K562 (cell line): Measurements from ENCODE around the gene SSU72.

Source experiments
- DNMT1 ChIP-seq: fragments of 450-650 bp; IDR thresholded peaks from 2 replicates; pipeline ENCODE4 v1.6.1; 2016; ENCODE audit warnings: antibody characterized with exemption, mild to moderate bottlenecking
- KLF13 ChIP-seq: fragments of 450-650 bp; IDR thresholded peaks from 2 replicates; pipeline ENCODE4 v1.6.1; 2016; ENCODE audit warnings: missing genetic modification characterization, low read depth, mild to moderate bottlenecking, missing compliant biosample characterization, moderate library complexity, borderline replicate concordance
- NFE2 ChIP-seq: IDR thresholded peaks from 2 replicates; pipeline ENCODE4 v1.6.1; 2014; ENCODE audit warnings: antibody characterized with exemption, low read depth
- PCBP2 ChIP-seq: fragments of 200-400 bp; formaldehyde crosslinking; IDR thresholded peaks from 2 replicates; pipeline ENCODE4 v1.6.1; 2018; ENCODE audit warnings: low read length, low read depth, mild to moderate bottlenecking, moderate library complexity; ENCODE audit not compliant: poor library complexity, severe bottlenecking
- SMAD3 ChIP-seq: fragments of 450-650 bp; formaldehyde crosslinking; conservative IDR thresholded peaks from 2 replicates; pipeline ENCODE4 v1.4.0; 2020; ENCODE audit warnings: mild to moderate bottlenecking
- THRAP3 ChIP-seq: fragments of 450-650 bp; IDR thresholded peaks from 2 replicates; pipeline ENCODE4 v1.6.1; 2016; ENCODE audit warnings: mild to moderate bottlenecking, inconsistent platforms, borderline replicate concordance
- ZBTB1 ChIP-seq: sonication (generic); formaldehyde crosslinking; IDR thresholded peaks from 2 replicates; pipeline ENCODE4 v1.8.1; 2023; ENCODE audit warnings: missing genetic modification reagents, low read depth, mild to moderate bottlenecking, borderline replicate concordance
- TF ChIP-seq, protein P1 (sequence below), 3 experiments: IDR thresholded peaks in 2 of 3; conservative IDR thresholded peaks in 1 of 3; 2 replicates each; pipeline ENCODE4 v1.5.1; 2011 to 2012; ENCODE audit warnings: low read length in 3 of 3, mild to moderate bottlenecking in 3 of 3, control low read depth in 2 of 3, improper control_type of control experiment in 1 of 3, inconsistent platforms in 1 of 3, low read depth in 1 of 3, mixed read lengths in 1 of 3, moderate library complexity in 1 of 3; ENCODE audit not compliant: insufficient read depth in 2 of 3
- TF ChIP-seq, protein P2 (sequence below), 2 experiments: IDR thresholded peaks; 2 replicates each; pipeline ENCODE4 v1.6.1; 2011; ENCODE audit warnings: borderline replicate concordance in 1 of 2, control low read depth in 1 of 2, low read depth in 1 of 2, low read length in 1 of 2, mild to moderate bottlenecking in 1 of 2, mixed read lengths in 1 of 2, moderate library complexity in 1 of 2; ENCODE audit not compliant: insufficient read depth in 1 of 2, insufficient read length in 1 of 2, poor library complexity in 1 of 2, severe bottlenecking in 1 of 2; ENCODE audit errors: extremely low read depth in 1 of 2

DNA sequence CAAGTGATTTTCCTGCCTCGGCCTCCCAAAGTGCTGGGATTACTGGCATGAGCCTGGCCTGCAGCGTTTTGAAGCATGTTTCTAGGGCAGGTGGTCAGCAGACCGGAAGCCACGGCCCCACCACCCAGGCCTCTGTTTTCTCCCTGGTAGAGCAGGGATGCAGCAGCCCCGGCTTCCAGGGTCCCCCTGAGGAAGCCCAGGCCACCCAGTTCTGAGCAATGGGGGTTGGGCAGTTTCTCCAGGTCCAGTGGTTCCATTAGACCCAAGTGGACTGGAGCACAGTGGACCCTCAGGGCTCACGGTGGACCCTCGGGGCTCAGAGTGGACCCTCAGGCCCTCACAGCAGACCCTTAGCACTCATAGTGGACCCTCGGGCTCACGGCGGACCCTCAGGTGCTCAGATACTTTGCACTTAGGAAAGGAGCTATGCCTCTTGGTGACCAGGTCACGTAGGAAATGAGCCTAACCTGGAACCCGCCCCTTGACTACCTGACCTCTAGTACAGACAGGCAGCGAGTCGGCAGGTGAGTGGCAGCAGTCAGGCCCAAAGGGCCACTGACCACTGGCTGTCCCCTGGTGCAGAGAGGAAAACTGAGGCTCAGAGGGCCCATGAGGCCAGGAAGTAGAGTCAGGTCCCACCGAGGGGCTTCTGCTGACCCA lies 29.8 kb upstream of the SSU72 start:
- TF ChIP-seq DNMT1 (no peak), THRAP3 (no peak), ZBTB1 (CRISPR knock-in tag) (no peak), NFE2 (no peak), SMAD3 (CRISPR knock-in tag) (no peak), KLF13 (tag) (no peak), PCBP2 (no peak)
- TF ChIP-seq, protein P1, sequence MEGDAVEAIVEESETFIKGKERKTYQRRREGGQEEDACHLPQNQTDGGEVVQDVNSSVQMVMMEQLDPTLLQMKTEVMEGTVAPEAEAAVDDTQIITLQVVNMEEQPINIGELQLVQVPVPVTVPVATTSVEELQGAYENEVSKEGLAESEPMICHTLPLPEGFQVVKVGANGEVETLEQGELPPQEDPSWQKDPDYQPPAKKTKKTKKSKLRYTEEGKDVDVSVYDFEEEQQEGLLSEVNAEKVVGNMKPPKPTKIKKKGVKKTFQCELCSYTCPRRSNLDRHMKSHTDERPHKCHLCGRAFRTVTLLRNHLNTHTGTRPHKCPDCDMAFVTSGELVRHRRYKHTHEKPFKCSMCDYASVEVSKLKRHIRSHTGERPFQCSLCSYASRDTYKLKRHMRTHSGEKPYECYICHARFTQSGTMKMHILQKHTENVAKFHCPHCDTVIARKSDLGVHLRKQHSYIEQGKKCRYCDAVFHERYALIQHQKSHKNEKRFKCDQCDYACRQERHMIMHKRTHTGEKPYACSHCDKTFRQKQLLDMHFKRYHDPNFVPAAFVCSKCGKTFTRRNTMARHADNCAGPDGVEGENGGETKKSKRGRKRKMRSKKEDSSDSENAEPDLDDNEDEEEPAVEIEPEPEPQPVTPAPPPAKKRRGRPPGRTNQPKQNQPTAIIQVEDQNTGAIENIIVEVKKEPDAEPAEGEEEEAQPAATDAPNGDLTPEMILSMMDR (IDR thresholded peaks at IDR 0.05 in 2 of 3, conservative IDR thresholded peaks at IDR 0.05 in 1 of 3; ENCODE audit: insufficient read depth in 2 of 3, low read depth in 1 of 3, low read length in 3 of 3): no peak
- TF ChIP-seq, protein P2, sequence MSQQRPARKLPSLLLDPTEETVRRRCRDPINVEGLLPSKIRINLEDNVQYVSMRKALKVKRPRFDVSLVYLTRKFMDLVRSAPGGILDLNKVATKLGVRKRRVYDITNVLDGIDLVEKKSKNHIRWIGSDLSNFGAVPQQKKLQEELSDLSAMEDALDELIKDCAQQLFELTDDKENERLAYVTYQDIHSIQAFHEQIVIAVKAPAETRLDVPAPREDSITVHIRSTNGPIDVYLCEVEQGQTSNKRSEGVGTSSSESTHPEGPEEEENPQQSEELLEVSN (IDR thresholded peaks at IDR 0.05; ENCODE audit: borderline replicate concordance in 1 of 2, extremely low read depth in 1 of 2, insufficient read depth in 1 of 2, insufficient read length in 1 of 2, low read depth in 1 of 2, low read length in 1 of 2, poor library complexity in 1 of 2, severe bottlenecking in 1 of 2): no peak
